HepG2 (cell line): Measurements from ENCODE around the gene SEPTIN2. TPM values are rescaled to one million over a fixed set of nuclear protein-coding genes. Genes with fewer than 3 reads are reported as not detected.

Source experiments
- AGO1 ChIP-seq: fragments of 200-400 bp; formaldehyde crosslinking; IDR thresholded peaks from 2 replicates; pipeline ENCODE4 v1.6.1; 2017; ENCODE audit warnings: mild to moderate bottlenecking, low read depth, low read length, moderate library complexity; ENCODE audit not compliant: poor library complexity, severe bottlenecking
- CEBPB ChIP-seq: IDR thresholded peaks from 2 replicates; pipeline ENCODE4 v1.6.1; 2011; ENCODE audit warnings: low read depth, low read length, improper control_type of control experiment, borderline replicate concordance
- FOXK1 ChIP-seq: sonication (generic); formaldehyde crosslinking; IDR thresholded peaks from 2 replicates; pipeline ENCODE4 v1.4.0; 2020; ENCODE audit warnings: low read depth, missing genetic modification reagents, borderline replicate concordance
- HDAC6 ChIP-seq: fragments of 200-600 bp; sonication (generic); IDR thresholded peaks from 2 replicates; pipeline ENCODE4 v1.7.0; 2017; ENCODE audit warnings: mild to moderate bottlenecking, antibody characterized with exemption, low read length, low read depth
- HNRNPH1 ChIP-seq: fragments of 200-400 bp; formaldehyde crosslinking; optimal IDR thresholded peaks from 2 replicates; pipeline ENCODE3; 2017; ENCODE audit warnings: mild to moderate bottlenecking, low read depth, low read length
- MATR3 ChIP-seq: sonication (generic); formaldehyde crosslinking; IDR thresholded peaks from 2 replicates; pipeline ENCODE4 v1.4.0; 2020; ENCODE audit warnings: missing genetic modification reagents
- MEF2D ChIP-seq: sonication (generic); formaldehyde crosslinking; IDR thresholded peaks from 2 replicates; pipeline ENCODE4 v1.5.1; 2020; ENCODE audit warnings: mild to moderate bottlenecking, missing genetic modification reagents
- NCOA1 ChIP-seq: sonication (generic); formaldehyde crosslinking; IDR thresholded peaks from 2 replicates; pipeline ENCODE4 v1.9.0; 2021; ENCODE audit warnings: missing genetic modification reagents
- SALL2 ChIP-seq: sonication (generic); formaldehyde crosslinking; IDR thresholded peaks from 2 replicates; pipeline ENCODE4 v1.8.1; 2023; ENCODE audit warnings: mild to moderate bottlenecking, missing genetic modification reagents, inconsistent platforms
- SNRNP70 ChIP-seq: fragments of 200-400 bp; formaldehyde crosslinking; IDR thresholded peaks from 2 replicates; pipeline ENCODE4 v1.6.1; 2017; ENCODE audit warnings: mild to moderate bottlenecking, low read depth, low read length, moderate library complexity
- ZNF10 ChIP-seq: sonication (generic); formaldehyde crosslinking; IDR thresholded peaks from 2 replicates; pipeline ENCODE4 v1.4.0; 2020; ENCODE audit warnings: mild to moderate bottlenecking, low read depth, missing genetic modification reagents, borderline replicate concordance
- ZNF138 ChIP-seq: sonication (generic); formaldehyde crosslinking; IDR thresholded peaks from 2 replicates; pipeline ENCODE4 v1.5.0; 2020; ENCODE audit warnings: mild to moderate bottlenecking, low read depth, missing genetic modification reagents
- ZNF235 ChIP-seq: sonication (generic); formaldehyde crosslinking; IDR thresholded peaks from 2 replicates; pipeline ENCODE4 v1.8.1; 2023; ENCODE audit warnings: mild to moderate bottlenecking, missing genetic modification reagents, borderline replicate concordance
- ZNF264 ChIP-seq: sonication (generic); formaldehyde crosslinking; IDR thresholded peaks from 2 replicates; pipeline ENCODE4 v1.4.0; 2020; ENCODE audit warnings: missing genetic modification reagents
- ZNF598 ChIP-seq: sonication (generic); formaldehyde crosslinking; IDR thresholded peaks from 2 replicates; pipeline ENCODE4 v1.5.1; 2020; ENCODE audit warnings: mild to moderate bottlenecking, missing genetic modification reagents, borderline replicate concordance
- ZNF629 ChIP-seq: sonication (generic); formaldehyde crosslinking; conservative IDR thresholded peaks from 2 replicates; pipeline ENCODE4 v1.5.0; 2020; ENCODE audit warnings: missing genetic modification reagents
- polyA plus RNA-seq, 8 experiments: library from polyadenylated mRNA; depleted of rRNA in 3 of 8; stranded (reverse) in 7 of 8; unstranded in 1 of 8; fragments of >200 nt; fragmentation: Illumina TruSeq in 4 of 8; extraction: Trizol in 4 of 8; gene quantifications; 2 replicates each; pipeline versions ENCODE4 v1.2.1 to v1.2.3, GENCODE V29; 2011 to 2016; ENCODE audit warnings: low read depth in 4 of 8, missing spikeins in 1 of 8, mixed read lengths in 1 of 8; ENCODE audit not compliant: insufficient read depth in 1 of 8
- total RNA-seq, 5 experiments: library from RNA; depleted of rRNA; stranded (reverse); fragments of >200 nt; fragmentation: Illumina TruSeq; extraction: Trizol; gene quantifications; 2 replicates each; pipeline ENCODE4 v1.2.3, GENCODE V29; 2016; ENCODE audit warnings: low read depth in 1 of 5
- TF ChIP-seq, protein P1 (sequence below): sonication (generic); formaldehyde crosslinking; IDR thresholded peaks from 2 replicates; pipeline ENCODE4 v1.4.0; 2020; ENCODE audit warnings: missing genetic modification reagents
- TF ChIP-seq, protein P2 (sequence below): sonication (generic); formaldehyde crosslinking; IDR thresholded peaks from 2 replicates; pipeline ENCODE4 v1.5.0; 2020; ENCODE audit warnings: missing genetic modification reagents
- TF ChIP-seq, protein P3 (sequence below): sonication (generic); formaldehyde crosslinking; IDR thresholded peaks from 2 replicates; pipeline ENCODE4 v1.4.0; 2020; ENCODE audit warnings: mild to moderate bottlenecking, missing genetic modification reagents, borderline replicate concordance
- TF ChIP-seq, protein P4 (sequence below): sonication (generic); IDR thresholded peaks from 2 replicates; pipeline ENCODE4 v1.6.1; 2016; ENCODE audit warnings: low read depth, borderline replicate concordance
- TF ChIP-seq, protein P5 (sequence below): sonication (generic); formaldehyde crosslinking; IDR thresholded peaks from 2 replicates; pipeline ENCODE4 v1.5.0; 2020; ENCODE audit warnings: mild to moderate bottlenecking, missing genetic modification reagents

Gene SEPTIN2
- total and polyA plus RNA-seq, 2 of the 13 experiments (the other 11 are each of a cell fraction or from before 2014, with no cell fraction given): 493 to 733 TPM

DNA sequence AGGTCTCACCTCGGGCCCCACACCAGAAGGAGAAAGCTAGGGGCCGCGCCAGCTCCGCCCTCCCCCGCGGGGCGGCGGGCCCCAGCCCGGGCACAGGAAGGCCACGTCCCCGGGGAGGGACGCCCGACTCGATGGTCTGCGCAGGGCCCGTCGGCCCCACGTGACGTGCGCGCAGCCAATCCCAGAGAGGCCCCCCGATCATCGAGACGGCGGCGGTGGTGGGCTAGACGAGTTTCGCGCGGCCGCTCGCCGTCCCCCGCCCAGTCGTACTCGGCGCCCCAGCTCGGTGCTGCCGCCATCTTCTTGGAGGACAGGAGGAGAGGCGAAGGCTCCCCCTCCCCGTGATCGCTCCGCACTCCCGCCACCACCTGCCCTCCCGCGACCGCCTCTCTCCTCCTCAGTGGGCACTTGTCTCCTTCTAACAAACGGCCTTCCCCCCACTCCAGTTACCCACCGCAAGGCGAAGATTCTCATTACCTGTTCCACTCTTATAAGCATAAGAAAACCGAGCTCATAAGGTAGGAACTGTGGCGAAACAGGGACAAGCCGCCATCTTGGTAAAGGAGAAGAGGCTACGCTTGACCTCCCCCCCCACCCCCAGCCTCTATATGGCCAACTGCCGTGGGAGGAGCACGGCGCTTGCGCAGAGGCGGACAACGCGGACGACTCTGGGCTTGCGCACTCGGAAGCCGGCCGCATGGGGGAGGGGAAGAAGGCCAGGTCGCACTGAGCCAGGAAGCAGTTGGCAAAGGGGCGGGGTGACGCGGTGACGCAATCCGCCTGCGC lies 439 bp upstream of the SEPTIN2 start, which contains the start of gene HDLBP (continued):
- TF ChIP-seq AGO1 (no peak), ZNF598 (peak; percentile 73), NCOA1 (CRISPR knock-in tag) (peak; percentile 17; the same call in 1 of the 2 replicates), CEBPB (peak; percentile 98), ZNF264 (CRISPR knock-in tag) (peak; percentile 86; the same call in 1 of the 2 replicates), HNRNPH1 (peak; percentile 69), MATR3 (CRISPR knock-in tag) (no peak), ZNF138 (CRISPR knock-in tag) (no peak; the same call in 1 of the 2 replicates), SNRNP70 (no peak), ZNF235 (peak; percentile 72; the same call in 1 of the 2 replicates), MEF2D (CRISPR knock-in tag) (peak; percentile 78), HDAC6 (no peak), FOXK1 (CRISPR knock-in tag) (peak; percentile 76), ZNF629 (CRISPR knock-in tag) (peak; percentile 57), SALL2 (0 out of 2 replicates have a peak, but pooled peaks have one; percentile 41), ZNF10 (CRISPR knock-in tag) (no peak)
- TF ChIP-seq, protein P1, sequence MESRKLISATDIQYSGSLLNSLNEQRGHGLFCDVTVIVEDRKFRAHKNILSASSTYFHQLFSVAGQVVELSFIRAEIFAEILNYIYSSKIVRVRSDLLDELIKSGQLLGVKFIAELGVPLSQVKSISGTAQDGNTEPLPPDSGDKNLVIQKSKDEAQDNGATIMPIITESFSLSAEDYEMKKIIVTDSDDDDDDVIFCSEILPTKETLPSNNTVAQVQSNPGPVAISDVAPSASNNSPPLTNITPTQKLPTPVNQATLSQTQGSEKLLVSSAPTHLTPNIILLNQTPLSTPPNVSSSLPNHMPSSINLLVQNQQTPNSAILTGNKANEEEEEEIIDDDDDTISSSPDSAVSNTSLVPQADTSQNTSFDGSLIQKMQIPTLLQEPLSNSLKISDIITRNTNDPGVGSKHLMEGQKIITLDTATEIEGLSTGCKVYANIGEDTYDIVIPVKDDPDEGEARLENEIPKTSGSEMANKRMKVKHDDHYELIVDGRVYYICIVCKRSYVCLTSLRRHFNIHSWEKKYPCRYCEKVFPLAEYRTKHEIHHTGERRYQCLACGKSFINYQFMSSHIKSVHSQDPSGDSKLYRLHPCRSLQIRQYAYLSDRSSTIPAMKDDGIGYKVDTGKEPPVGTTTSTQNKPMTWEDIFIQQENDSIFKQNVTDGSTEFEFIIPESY (CRISPR knock-in tag): no peak
- TF ChIP-seq, protein P2, sequence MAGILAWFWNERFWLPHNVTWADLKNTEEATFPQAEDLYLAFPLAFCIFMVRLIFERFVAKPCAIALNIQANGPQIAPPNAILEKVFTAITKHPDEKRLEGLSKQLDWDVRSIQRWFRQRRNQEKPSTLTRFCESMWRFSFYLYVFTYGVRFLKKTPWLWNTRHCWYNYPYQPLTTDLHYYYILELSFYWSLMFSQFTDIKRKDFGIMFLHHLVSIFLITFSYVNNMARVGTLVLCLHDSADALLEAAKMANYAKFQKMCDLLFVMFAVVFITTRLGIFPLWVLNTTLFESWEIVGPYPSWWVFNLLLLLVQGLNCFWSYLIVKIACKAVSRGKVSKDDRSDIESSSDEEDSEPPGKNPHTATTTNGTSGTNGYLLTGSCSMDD (CRISPR knock-in tag): no peak
- TF ChIP-seq, protein P3, sequence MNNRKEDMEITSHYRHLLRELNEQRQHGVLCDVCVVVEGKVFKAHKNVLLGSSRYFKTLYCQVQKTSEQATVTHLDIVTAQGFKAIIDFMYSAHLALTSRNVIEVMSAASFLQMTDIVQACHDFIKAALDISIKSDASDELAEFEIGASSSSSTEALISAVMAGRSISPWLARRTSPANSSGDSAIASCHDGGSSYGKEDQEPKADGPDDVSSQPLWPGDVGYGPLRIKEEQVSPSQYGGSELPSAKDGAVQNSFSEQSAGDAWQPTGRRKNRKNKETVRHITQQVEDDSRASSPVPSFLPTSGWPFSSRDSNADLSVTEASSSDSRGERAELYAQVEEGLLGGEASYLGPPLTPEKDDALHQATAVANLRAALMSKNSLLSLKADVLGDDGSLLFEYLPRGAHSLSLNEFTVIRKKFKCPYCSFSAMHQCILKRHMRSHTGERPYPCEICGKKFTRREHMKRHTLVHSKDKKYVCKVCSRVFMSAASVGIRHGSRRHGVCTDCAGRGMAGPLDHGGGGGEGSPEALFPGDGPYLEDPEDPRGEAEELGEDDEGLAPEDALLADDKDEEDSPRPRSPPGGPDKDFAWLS (CRISPR knock-in tag): peak; percentile 77; the same call in 1 of the 2 replicates
- TF ChIP-seq, protein P4, sequence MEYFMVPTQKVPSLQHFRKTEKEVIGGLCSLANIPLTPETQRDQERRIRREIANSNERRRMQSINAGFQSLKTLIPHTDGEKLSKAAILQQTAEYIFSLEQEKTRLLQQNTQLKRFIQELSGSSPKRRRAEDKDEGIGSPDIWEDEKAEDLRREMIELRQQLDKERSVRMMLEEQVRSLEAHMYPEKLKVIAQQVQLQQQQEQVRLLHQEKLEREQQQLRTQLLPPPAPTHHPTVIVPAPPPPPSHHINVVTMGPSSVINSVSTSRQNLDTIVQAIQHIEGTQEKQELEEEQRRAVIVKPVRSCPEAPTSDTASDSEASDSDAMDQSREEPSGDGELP: peak; percentile 28; the same call in 1 of the 2 replicates
- TF ChIP-seq, protein P5, sequence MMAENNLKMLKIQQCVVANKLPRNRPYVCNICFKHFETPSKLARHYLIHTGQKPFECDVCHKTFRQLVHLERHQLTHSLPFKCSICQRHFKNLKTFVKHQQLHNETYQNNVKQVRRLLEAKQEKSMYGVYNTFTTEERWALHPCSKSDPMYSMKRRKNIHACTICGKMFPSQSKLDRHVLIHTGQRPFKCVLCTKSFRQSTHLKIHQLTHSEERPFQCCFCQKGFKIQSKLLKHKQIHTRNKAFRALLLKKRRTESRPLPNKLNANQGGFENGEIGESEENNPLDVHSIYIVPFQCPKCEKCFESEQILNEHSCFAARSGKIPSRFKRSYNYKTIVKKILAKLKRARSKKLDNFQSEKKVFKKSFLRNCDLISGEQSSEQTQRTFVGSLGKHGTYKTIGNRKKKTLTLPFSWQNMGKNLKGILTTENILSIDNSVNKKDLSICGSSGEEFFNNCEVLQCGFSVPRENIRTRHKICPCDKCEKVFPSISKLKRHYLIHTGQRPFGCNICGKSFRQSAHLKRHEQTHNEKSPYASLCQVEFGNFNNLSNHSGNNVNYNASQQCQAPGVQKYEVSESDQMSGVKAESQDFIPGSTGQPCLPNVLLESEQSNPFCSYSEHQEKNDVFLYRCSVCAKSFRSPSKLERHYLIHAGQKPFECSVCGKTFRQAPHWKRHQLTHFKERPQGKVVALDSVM (CRISPR knock-in tag): peak; percentile 81; the same call in 1 of the 2 replicates
